ENCODE results near the gene BABAM2.
A peak's percentile ranks its signal among the peaks of the same experiment; 100 is the strongest.
"Not testable (repeated sequence)": the region's sequence is repeated elsewhere in the genome, so short reads cannot be mapped to it uniquely, and the experiment has no call there.

The BABAM2 gene

DNA sequence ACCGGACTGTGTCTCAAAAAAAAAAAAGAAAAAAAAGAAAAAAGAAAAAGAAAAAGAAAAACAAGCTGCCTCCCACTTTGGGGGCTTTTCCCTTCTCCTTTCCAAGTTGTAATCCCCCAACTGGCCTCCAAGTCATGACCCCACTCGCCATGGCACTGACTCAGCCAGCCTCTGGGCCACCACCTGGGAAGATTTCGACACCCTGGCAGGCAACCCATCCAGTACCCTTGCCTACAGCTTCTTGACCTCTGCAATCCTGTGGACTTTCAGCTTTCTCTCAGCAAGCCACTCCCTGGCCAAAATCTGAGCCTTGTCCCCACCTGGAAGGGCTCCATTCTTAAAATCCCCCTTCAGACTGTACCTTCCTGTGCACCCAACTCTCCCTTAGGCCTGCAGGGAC is 479.8 kb downstream of the BABAM2 start:
- no peak for DNase-seq

DNA sequence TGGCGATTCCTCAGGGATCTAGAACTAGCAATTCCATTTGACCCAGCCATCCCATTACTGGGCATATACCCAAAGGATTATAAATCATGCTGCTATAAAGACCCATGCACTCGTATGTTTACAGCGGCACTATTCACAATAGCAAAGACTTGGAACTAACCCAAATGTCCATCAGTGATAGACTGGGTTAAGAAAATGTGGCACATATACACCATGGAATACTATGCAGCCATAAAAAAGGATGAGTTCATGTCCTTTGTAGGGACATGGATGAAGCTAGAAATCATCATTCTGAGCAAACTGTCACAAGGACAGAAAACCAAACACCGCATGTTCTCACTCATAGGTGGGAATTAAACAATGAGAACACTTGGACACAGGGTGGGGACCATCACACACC is 481.2 kb downstream of the BABAM2 start:
- DNase-seq: not testable (repeated sequence)

DNA sequence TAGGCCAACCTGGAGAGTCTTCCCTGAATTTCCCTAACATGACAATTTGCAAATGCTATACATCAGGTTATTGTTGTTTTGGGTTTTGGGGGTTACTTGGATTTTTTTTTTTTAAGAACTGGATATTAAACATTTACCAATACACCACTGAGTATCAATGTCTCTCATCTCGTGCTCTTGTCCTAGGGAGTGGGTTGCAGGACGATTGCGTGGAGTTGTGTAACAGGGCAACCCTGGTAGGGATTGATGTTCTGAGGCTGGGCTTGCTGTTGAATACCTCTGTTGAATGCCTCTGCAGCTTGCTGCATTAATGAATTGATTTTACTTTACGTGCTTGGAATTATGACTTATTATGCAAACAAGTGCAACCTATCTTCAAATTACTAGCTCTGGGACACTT is 483.3 kb downstream of the BABAM2 start:
- no peak for DNase-seq

DNA sequence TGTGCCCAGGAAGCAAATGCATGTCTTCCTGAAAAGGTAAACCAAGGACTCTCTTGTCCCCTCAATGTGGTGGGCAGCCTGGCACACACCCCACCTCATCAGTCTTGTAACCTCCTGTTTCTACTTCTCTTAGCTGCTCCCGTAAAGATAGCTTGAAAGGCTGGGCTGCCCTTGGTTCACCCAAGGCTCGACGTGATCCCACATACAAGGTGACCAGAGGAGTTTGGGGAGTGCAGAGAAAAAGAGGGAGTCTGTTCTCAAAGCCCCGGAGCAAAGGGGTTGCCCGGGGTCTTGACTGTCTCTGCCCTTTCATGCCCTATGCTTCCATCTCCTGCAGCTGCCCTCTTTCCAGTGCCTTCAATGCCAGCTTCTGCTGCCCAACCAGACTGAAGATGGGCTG is 483.8 kb downstream of the BABAM2 start:
- DNase-seq: no peak

DNA sequence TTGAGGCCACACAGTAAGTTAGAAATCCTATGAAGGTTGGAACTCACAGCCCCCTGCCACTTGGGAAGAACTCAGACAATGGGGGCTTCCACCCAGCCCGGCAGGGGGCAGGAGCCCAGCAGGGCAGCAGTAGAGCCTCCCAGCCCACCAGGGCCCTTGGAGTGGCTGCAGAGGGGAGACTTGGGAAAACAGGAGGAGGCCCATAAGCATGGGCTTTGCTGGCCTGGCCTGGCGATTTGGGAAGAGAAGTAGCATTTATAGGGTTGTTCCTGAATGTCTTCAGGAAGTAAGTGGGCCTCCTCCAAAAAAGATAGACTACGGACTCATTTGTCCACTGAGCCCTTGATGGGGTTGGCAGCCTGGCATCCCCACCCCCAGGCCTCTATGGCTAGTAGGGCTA is 484.7 kb downstream of the BABAM2 start:
- DNase-seq: no peak

DNA sequence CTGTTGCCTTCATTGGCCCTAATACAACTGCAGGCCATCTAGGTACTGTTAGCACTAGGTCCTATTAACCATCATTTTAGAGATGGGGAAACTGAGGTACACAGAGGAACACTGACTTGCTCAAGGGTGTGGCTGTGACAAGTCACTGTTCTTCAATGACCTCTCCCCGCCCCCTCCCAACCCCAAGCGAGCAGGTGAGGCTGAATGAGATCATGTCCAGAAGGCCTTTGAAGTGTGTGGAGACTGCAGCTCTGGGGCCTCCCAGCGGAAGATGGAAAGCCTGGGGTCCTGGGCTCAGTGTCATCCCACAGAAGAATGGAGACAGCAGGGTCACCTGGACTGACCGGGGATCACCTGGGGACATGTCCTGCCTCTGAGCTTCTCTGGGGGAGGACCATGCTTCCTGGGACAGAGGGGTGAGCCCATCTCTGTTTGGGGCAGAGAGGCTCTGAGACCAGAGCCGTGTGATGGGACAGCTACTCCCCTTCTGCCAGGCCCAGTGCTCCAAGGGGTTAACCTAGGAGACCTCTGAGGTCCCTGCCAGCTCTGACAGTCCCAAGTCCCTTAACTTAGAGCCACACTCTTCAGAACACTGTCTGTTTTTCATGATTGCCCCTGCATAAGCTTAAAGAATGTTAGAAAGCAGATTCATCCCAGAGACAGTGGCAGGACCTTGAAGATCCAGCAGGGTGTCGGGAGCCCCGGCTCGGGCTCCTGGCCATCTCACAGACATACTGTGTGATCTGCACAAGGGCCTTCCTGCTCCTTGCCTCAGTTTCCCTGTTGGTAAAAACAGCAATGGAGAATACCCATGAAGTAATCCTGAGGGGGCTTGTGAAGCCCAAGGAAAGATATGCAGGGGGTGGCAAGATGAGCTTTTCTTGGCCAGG is 485.5 kb downstream of the BABAM2 start:
- DNase-seq: no peak

DNA sequence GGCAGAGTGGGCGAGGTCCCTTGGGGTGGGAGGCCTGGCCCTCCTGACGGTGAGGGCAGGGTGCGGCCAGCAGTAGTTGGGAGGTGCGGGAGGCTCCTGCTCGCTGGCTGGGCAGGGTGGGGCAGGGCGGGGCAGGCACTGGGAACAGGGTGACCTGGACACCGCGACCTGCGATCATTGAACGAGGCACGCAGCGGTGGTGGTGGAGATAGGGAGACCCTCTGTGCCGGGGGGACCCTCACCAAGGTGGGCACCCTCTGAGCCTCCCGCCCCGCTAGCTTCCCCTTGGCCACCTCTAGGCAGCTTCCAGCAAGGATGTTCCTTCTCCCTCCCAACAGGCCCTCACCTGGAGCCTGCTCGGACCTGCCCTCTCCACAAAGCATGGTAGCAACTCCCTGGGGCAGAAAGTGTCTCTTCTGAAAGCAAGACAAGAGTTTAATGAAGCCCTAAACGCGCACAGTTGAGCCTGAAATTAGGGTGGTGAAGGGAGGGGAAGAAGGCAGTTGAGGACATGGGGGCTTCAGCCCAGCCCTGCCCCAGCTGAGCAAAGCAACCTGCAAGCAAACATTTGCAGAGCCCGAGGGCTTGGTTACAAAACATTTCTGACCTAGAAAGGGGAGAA is 486.8 kb downstream of the BABAM2 start:
- no peak for DNase-seq

DNA sequence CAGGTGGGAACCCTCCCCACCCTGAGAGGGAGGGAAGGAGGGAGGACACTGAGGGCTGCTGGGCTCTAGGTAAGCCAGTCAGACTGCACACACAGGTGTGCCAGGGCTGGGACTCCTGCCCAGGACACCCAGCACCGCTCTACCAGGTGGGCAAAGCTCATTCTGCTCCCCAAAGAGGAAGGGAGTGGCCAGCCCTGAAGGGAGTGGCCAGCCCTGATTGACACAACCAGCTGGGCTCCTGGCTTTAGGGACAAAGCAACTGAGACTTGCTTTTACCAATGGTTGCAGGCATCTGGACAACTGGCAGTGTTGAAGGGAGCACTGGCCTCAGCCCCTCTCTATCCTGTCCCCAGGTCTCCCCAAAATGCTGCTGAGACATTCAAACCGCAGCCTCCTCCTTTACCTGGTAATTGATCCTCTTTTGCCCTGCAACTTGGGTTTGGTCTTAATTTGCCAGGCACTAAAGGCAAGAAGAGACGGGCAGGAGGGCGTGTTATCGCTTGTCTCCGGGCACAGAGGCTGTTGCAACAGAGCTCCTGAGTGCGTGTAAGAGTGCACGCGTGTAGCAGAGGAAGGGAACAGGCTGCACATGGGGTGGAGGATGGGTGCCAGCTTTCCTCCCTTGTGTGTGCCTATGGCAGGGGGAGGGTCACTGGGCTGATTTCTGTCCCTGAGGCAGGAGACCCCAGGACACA is 487.6 kb downstream of the BABAM2 start:
- peak; percentile 58 to 71 for DNase-seq

DNA sequence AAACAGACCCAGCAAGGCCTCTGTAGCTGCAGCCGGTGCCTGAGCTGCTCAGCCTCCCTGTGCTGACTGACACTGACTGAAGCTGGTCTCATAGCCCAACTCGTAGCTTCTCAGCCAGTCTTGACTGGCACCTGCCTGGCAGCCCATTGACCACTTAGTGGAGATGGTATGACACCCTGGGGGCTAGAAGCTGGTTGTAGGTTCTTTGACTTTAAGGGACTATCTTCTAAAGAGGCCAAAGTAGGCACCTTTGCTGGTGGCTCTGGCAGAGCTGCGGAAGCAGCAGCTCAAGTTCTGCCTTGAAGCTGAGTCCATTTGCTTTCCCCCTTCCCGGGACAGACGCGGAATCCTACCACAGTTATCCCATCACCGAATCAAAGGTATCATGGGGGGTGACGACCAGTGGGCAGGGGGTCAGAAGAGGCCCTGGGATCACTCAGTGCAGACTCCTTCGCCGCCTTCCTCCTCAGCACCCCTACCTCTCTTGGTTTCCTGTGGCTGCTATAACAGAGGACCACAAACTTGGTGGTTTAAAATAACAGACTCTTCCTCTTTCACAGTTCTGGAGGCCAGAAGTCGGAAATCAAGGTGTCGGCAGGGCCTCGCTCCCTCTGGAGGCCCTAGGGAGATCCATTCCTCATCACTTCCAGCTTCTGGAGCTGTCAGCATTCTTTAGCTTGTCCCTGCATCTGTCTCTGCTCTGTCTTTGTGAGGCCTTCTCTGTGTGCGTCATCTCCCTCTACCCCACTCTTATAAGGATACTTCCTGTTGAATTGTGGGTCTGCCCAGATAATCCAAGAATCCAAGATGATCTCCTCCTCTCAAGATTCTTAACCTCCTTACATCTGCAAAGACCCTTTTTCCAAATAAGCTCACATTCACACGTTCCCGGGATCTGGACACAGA is 488.4 kb downstream of the BABAM2 start:
- peak; percentile 40 to 50 for DNase-seq

DNA sequence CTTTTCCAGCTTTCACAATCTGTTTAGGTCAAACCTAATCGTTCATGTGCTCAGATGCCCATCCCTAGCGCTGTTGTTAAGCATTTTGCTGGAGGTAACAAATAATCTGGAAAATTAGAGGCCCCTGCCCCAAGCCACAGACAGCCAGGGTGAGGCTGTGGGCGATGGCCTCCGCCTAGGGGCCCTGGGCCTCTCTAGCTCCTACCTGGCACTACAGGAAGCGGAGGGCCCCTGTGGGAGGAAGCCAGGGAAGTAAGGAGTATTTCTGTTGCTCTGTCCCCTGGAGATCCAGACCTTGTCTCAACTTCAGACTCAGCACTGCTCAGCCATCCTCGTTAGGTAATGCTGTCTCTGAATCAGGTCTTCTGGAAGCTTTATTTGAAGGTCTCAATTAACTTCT is 489.7 kb downstream of the BABAM2 start:
- no peak for DNase-seq

DNA sequence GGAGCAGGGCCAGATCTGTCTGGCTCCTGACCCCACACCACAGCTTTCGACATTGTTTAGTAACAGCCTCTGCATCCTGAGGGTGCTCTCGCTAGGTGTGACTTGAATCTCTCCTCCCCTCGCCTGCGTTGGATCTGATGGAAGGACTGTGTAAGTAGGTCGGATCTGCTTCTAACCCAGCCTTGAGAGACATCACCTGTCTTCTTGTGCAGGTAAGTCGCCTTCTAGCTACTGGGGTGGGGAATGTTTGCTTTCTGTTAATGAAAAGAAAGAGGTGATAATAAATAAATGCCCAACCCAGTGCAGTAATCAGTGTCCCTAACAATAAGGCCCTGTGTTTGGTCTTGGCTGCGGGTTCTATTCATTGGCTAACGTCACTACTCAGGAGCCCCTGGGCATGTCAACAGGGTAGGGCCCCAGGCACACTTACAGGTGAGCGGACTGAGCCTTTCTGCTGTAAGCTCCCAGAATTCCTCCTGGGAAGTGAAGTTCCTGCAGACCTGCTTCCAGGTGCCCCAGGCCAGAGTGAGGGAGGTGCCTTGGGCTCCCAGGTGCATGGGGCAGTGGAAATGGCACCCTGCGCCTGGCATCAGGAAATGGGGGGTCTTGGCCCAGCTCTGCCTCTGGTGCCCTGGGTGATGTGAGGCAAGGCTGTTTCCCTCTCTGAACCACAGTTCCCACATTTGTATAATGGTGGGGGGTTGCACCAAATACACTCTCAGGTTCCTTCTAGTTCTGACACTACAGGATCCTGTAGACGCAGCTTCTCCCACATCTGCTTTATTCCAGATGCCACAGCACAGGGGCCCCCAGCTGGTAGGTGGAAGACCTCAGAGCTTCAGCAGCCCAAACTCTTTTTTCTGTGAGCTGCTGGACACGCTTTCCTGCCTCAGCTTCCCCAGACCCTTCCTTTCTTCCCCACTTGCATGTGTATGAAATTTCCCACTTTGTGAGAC is 491.0 kb downstream of the BABAM2 start:
- no peak for DNase-seq

DNA sequence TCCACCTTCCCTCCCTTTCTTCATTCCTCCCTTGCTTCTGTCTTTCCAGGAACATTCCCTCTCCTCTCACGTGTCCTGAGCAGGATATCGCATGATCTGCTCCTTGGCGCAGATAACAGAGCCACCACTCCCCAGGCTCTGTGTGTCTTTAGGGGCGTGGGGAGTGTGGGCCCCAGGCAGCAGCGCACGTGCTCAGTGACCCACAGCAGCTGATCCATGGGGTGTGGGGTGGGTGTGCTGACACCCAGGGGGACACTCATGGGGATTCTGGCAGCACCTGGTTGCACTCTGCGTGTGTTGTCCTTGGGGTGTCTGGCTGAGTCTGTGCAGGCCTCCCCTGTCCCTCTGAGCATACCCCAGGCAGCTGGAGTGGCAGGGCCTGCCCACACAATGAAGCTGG is 492.2 kb downstream of the BABAM2 start:
- no peak for DNase-seq

DNA sequence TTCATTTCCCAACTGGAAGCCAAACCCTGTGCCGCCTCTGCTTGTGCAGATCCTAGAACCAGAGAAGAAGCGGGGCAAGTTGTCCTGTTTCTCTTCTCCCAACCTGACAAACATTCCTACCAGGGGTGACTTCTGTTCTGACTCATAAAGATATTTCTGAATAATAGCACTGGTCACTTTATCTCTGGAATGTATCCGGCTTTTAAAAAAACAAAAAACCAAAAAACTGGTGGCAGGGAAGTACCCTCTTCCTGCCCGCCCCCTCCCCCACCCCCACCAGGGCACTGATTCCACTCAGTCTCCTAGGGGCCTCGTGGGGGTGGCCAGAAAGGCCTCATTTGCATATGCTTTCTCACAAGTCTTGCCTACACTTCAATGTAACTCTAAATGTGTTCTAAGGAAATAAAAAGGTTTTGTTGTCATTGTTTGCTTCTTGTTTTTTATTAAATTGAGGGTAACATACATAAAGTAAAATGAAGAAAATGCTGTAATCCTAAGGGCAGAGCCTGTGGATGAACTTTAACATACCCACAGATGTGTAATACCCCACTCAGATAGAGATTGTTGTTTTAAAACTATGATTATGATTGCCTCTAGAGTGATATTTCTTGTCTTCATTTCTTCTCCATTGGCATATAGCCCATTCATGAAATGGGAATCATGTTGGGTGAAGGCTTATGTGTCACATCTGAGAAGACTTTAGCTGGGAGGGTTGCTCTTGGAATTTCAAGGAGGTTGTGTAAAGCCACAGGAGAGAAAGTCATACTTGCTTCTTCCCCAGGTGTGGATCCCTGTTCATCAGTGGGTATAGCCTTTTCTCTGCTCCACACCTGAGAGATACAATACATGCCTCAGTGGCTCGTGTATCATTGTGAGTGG is 496.8 kb downstream of the BABAM2 start:
- no peak for DNase-seq

Measured in AML-193 (cell line).